Measurements from ENCODE around the gene AOAH.

AOAH gene

DNA sequence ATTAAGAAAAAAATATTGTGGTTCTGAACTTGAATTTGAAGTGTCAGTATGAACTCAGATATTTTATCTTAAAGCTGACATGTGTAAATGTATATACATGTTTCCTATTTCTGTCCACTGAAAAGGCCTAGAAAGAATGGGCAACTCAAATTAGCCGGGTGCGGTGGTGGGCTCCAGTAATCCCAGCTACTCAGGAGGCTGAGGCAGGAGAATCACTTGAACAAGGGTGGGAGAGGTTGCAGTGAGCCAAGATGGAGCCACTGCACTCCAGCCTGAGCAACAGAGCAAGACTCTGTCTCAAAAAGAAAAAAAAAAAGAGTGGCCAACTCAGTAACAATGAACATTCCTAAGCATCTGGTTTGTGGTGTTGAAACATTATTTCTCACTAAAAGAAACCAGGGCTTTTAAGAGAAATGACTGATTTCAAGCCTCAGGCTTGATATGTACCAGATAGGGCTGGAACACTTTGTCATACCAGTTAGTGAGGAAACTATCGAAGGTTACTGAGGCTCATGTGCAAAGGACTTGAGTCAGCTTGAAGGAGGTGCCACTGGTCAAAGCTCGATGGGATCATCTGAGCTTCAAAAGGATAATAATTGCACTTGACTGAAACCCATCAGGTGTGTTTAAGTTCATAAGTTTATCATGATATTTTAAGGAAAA is 40.5 kb downstream of the AOAH start:
- Histone ChIP-seq H3K27ac (no peak overlapping the region), H3K4me1 (ENCODE audit: control insufficient read depth in 1 of 2, insufficient read depth in 1 of 2, low read depth in 1 of 2, low read length in 1 of 2) (peaks cover 0 to 1% of the 10 kb centered on the region in 2 experiments), H3K9me3 (no peaks in the 10 kb centered on the region), H3K36me3 (peaks cover 58% of the 10 kb centered on the region), H3K27me3 (no peaks in the 10 kb centered on the region), H3K4me3 (ENCODE audit: low read depth in 1 of 2, low read length in 1 of 2) (no peak overlapping the region)
- TF ChIP-seq, protein P1, sequence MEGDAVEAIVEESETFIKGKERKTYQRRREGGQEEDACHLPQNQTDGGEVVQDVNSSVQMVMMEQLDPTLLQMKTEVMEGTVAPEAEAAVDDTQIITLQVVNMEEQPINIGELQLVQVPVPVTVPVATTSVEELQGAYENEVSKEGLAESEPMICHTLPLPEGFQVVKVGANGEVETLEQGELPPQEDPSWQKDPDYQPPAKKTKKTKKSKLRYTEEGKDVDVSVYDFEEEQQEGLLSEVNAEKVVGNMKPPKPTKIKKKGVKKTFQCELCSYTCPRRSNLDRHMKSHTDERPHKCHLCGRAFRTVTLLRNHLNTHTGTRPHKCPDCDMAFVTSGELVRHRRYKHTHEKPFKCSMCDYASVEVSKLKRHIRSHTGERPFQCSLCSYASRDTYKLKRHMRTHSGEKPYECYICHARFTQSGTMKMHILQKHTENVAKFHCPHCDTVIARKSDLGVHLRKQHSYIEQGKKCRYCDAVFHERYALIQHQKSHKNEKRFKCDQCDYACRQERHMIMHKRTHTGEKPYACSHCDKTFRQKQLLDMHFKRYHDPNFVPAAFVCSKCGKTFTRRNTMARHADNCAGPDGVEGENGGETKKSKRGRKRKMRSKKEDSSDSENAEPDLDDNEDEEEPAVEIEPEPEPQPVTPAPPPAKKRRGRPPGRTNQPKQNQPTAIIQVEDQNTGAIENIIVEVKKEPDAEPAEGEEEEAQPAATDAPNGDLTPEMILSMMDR (IDR thresholded peaks at IDR 0.05), result no peak

DNA sequence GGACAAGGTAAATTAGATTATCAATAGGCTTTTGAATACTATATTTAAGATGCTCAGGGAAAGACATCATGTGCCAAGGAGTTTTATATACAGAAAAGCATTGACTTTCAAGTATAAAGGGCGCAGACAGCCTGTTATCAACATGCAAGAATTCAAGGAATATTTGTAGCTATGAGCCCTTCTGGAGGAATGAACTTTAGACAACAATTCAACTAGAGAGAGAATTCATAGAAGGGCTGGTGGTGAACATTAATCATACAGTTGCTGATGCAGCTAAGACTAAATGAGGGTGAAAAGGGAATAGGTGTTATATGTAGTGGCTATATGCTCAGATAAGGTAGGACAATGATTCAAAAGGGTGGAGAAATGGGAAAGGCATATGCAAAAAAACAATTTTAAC is 41.2 kb downstream of the AOAH start:
- Histone ChIP-seq H3K4me3 (ENCODE audit: low read depth in 1 of 2, low read length in 1 of 2) (no peak overlapping the region), H3K36me3 (peaks cover 51% of the 10 kb centered on the region), H3K4me1 (ENCODE audit: control insufficient read depth in 1 of 2, insufficient read depth in 1 of 2, low read depth in 1 of 2, low read length in 1 of 2) (peaks cover 6 to 8% of the 10 kb centered on the region in 2 experiments), H3K27me3 (no peaks in the 10 kb centered on the region), H3K27ac (no peak overlapping the region), H3K9me3 (no peaks in the 10 kb centered on the region)
- TF ChIP-seq, protein P1 (IDR thresholded peaks at IDR 0.05), result no peak

DNA sequence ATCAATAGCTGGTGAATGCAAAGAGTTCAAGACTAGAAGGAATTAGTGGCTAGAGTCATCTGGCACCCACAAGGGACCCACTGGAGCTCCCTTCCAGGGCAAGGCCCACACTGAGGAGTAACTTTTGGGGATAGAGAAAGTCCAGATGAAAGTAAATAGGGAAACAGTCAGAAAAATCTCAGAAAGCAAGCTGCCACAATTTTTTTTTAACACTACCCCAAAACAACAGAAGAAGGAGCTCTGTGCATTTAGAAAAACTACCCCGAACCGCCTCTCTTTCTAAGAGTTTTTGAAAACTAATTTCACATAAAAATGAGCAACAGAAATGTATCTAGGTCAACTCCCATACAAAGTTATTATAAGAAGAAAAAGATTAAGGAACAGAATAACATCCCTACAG is 42.2 kb downstream of the AOAH start:
- Histone ChIP-seq H3K9me3 (no peaks in the 10 kb centered on the region), H3K27ac (no peak overlapping the region)
- TF ChIP-seq, protein P1 (IDR thresholded peaks at IDR 0.05), result no peak

DNA sequence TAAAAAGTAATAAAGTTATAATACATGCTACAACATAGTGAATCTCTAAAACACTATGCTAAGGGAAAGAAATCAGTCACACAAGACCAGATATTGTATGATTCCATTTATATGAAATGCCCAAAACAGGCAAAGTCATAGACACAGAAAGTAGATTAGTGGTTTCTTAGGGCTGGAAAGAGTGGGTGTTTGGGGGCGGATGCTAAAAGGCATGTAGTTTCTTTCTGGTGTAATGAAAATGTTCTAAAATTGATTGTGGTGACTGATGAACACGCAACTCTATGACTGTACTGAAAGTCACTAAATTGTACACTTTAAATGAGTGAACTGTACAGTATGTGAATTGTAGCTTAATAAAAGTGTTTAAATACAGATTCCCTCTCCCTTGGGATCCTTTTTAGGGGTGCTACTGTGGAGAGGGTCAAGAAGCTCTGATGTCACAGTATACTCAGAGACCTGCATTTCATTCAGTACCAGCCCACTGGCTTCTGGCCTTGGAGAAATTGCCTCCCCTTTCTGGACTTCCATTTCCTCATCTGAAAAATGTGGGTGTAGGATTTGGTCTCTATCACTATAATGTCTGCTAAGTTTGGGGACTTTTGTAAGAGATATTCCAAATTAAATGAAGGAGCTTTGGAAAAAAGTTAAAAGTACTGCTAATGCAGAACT is 46.4 kb downstream of the AOAH start:
- Histone ChIP-seq H3K9me3 (no peaks in the 10 kb centered on the region), H3K36me3 (peaks cover 42% of the 10 kb centered on the region), H3K4me1 (ENCODE audit: control insufficient read depth in 1 of 2, insufficient read depth in 1 of 2, low read depth in 1 of 2, low read length in 1 of 2) (peaks cover 9 to 13% of the 10 kb centered on the region in 2 experiments), H3K27ac (peak overlapping the region; percentile 46), H3K27me3 (no peaks in the 10 kb centered on the region), H3K4me3 (ENCODE audit: low read depth in 1 of 2, low read length in 1 of 2) (no peak overlapping the region)
- TF ChIP-seq, protein P1 (IDR thresholded peaks at IDR 0.05), result no peak

More for the DNA sequence above, 42.2 kb downstream of the AOAH start:
- Histone ChIP-seq H3K4me1 (ENCODE audit: control insufficient read depth in 1 of 2, insufficient read depth in 1 of 2, low read depth in 1 of 2, low read length in 1 of 2) (peaks cover 9 to 13% of the 10 kb centered on the region in 2 experiments), H3K36me3 (peaks cover 42% of the 10 kb centered on the region), H3K4me3 (ENCODE audit: low read depth in 1 of 2, low read length in 1 of 2) (no peak overlapping the region), H3K27me3 (no peaks in the 10 kb centered on the region)

DNA sequence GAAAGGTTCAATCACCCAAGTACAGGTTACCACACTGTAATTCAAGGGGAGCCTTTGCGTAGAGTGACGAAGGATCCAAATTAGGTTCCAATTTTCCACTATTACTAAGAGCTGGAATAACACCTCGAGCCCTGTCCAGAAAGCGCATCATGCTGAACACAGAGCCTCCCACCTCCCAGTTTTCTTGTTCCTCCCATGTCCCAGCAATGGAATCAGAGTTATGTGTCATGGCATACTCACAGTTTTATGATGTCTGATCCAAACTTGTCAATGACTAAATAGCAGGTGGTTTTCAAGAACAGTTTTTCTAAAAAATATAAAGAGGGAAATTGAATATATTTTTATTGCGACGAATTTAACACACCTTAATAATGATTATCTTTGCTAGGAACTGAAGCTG is 50.6 kb downstream of the AOAH start:
- Histone ChIP-seq H3K9me3 (no peaks in the 10 kb centered on the region), H3K36me3 (peaks cover 38% of the 10 kb centered on the region), H3K27me3 (no peaks in the 10 kb centered on the region), H3K4me3 (ENCODE audit: low read depth in 1 of 2, low read length in 1 of 2) (no peak overlapping the region), H3K4me1 (ENCODE audit: control insufficient read depth in 1 of 2, insufficient read depth in 1 of 2, low read depth in 1 of 2, low read length in 1 of 2) (peaks cover 20 to 26% of the 10 kb centered on the region in 2 experiments), H3K27ac (no peak overlapping the region)
- TF ChIP-seq, protein P1 (IDR thresholded peaks at IDR 0.05), result no peak
